ENCODE measurements around the gene DPEP2. TPM values are rescaled to one million over a fixed set of nuclear protein-coding genes. Genes with fewer than 3 reads are reported as not detected.
"Not testable (repeated sequence)": the region's sequence is repeated elsewhere in the genome, so short reads cannot be mapped to it uniquely, and the experiment has no call there.

Gene DPEP2
- total RNA-seq, 1 donor from 2014 or later = 0.23 TPM

GRCh38 chr16:67977005-67977404 is 22.3 kb downstream of the DPEP2 start:
- no peak for DNase-seq (ENCODE audit: extremely low read depth, low read depth, low spot score)

- no peak for DNase-seq (ENCODE audit: extremely low read depth, low read depth, low spot score)
Observed at GRCh38 chr16:67976205-67976604, 23.1 kb downstream of the DPEP2 start.

GRCh38 chr16:67975321-67976105 is 23.8 kb downstream of the DPEP2 start:
- no peak for DNase-seq (ENCODE audit: extremely low read depth, low read depth, low spot score)

GRCh38 chr16:67972285-67972684 is 27.0 kb downstream of the DPEP2 start:
- not testable (repeated sequence) for DNase-seq (ENCODE audit: extremely low read depth, low read depth, low spot score)

- no peak for DNase-seq (ENCODE audit: extremely low read depth, low read depth, low spot score)
Observed at GRCh38 chr16:67971111-67971510, 28.2 kb downstream of the DPEP2 start.

GRCh38 chr16:67969254-67970039 is 29.8 kb downstream of the DPEP2 start:
- DNase-seq (ENCODE audit: extremely low read depth, low read depth, low spot score) = no peak

GRCh38 chr16:67968400-67969253 is 30.7 kb downstream of the DPEP2 start, which contains the start of gene SLC12A4:
Gene SLC12A4, minus strand, starts transcription at chr16:67968637. Its CDS starts 84 bp downstream, at chr16:67968553.
- DNase-seq (ENCODE audit: extremely low read depth, low read depth, low spot score) = no peak

- DNase-seq (ENCODE audit: extremely low read depth, low read depth, low spot score) = no peak
Observed at GRCh38 chr16:67967958-67968399, 31.3 kb downstream of the DPEP2 start.

GRCh38 chr16:67967183-67967957 is 31.9 kb downstream of the DPEP2 start:
- no peak for DNase-seq (ENCODE audit: extremely low read depth, low read depth, low spot score)

GRCh38 chr16:67966549-67967182 is 32.6 kb downstream of the DPEP2 start:
- DNase-seq (ENCODE audit: extremely low read depth, low read depth, low spot score) = no peak

GRCh38 chr16:67965668-67966548 is 33.4 kb downstream of the DPEP2 start:
- DNase-seq (ENCODE audit: extremely low read depth, low read depth, low spot score) = no peak

GRCh38 chr16:67964477-67965131 is 34.7 kb downstream of the DPEP2 start:
- DNase-seq (ENCODE audit: extremely low read depth, low read depth, low spot score) = no peak

- DNase-seq (ENCODE audit: extremely low read depth, low read depth, low spot score) = no peak
Observed at GRCh38 chr16:67963662-67964321, 35.5 kb downstream of the DPEP2 start.

- DNase-seq (ENCODE audit: extremely low read depth, low read depth, low spot score) = no peak
Observed at GRCh38 chr16:67963292-67963661, 36.0 kb downstream of the DPEP2 start.

GRCh38 chr16:67962135-67962534 is 37.1 kb downstream of the DPEP2 start:
- DNase-seq (ENCODE audit: extremely low read depth, low read depth, low spot score) = no peak

- DNase-seq (ENCODE audit: extremely low read depth, low read depth, low spot score) = no peak
Observed at GRCh38 chr16:67961551-67961957, 37.7 kb downstream of the DPEP2 start.

GRCh38 chr16:67959536-67960329 is 39.6 kb downstream of the DPEP2 start:
- DNase-seq (ENCODE audit: extremely low read depth, low read depth, low spot score) = no peak
